Vagina (tissue), 2 donors: Measurements from ENCODE around the gene TPM4. TPM values are rescaled to one million over a fixed set of nuclear protein-coding genes. Genes with fewer than 3 reads are reported as not detected.

Experiments
- DNase-seq, 2 donors: peaks; one replicate each; pipeline ENCODE4 v3.0.0-alpha.2; 2017; ENCODE audit errors: extremely low spot score in 2 of 2
- H3K27ac ChIP-seq: fragments of 200-600 bp; sonication (generic); one replicate; pipeline ENCODE4 v1.5.1; 2019
- H3K27me3 ChIP-seq: fragments of 200-600 bp; sonication (generic); one replicate; pipeline ENCODE4 v1.5.1; 2019
- H3K36me3 ChIP-seq, 2 donors: fragments of 200-600 bp; sonication (generic); one replicate each; pipeline ENCODE4 v1.5.1; 2017 to 2019
- H3K4me1 ChIP-seq: fragments of 200-600 bp; sonication (generic); one replicate; pipeline ENCODE4 v1.5.1; 2019
- H3K4me3 ChIP-seq, 2 donors: fragments of 200-600 bp; sonication (generic); 1 replicate in 1 of 2; 2 replicates in 1 of 2; pipeline ENCODE4 v1.5.1; 2016 to 2019
- H3K9me3 ChIP-seq: fragments of 200-600 bp; sonication (generic); one replicate; pipeline ENCODE4 v1.5.1; 2019
- CTCF ChIP-seq, 3 experiments: fragments of 450-650 bp in 2 of 3; fragments of 200-600 bp in 1 of 3; sonication (generic) in 1 of 3; IDR thresholded peaks; one replicate each; pipeline ENCODE4 v1.5.1; 2017 to 2019; ENCODE audit warnings: antibody characterized with exemption in 3 of 3, mild to moderate bottlenecking in 2 of 3, moderate library complexity in 2 of 3
- POLR2A ChIP-seq, 2 donors: fragments of 450-650 bp; IDR thresholded peaks; one replicate each; pipeline ENCODE4 v1.6.1; 2017; ENCODE audit warnings: antibody characterized with exemption in 2 of 2, mild to moderate bottlenecking in 2 of 2, moderate library complexity in 2 of 2
- POLR2AphosphoS5 ChIP-seq, 2 donors: sonication (generic); formaldehyde crosslinking; IDR thresholded peaks; one replicate each; pipeline ENCODE4 v1.9.0; 2017; ENCODE audit warnings: antibody characterized with exemption in 2 of 2, mild to moderate bottlenecking in 2 of 2, low read depth in 1 of 2; ENCODE audit not compliant: insufficient read depth in 1 of 2
- intact Hi-C: fragments of 100-400 bp; cut with DNase I; formaldehyde crosslinking; loops from one replicate; pipeline ENCODE4 v1.15.1; 2023
- total RNA-seq: library from RNA; depleted of rRNA; stranded (reverse); fragments of >200 nt; gene quantifications from one replicate; pipeline ENCODE4 v1.2.3, GENCODE V29; 2016

Gene TPM4
- total RNA-seq, 1 donor from 2014 or later: 409 TPM

- Histone ChIP-seq H3K36me3 (no peaks in the 10 kb centered on the region), H3K9me3 (no peaks in the 10 kb centered on the region), H3K27ac (no peak overlapping the region), H3K4me1 (no peaks in the 10 kb centered on the region), H3K27me3 (no peaks in the 10 kb centered on the region), H3K4me3 (no peak overlapping the region)
- intact Hi-C loops: no loop called here
- DNase-seq: no peak
- TF ChIP-seq POLR2AphosphoS5 (IDR thresholded peaks at IDR 0.05; ENCODE audit: insufficient read depth in 1 of 2, low read depth in 1 of 2) (no peak), POLR2A (IDR thresholded peaks at IDR 0.05) (no peak), CTCF (IDR thresholded peaks at IDR 0.05) (no peak)
These were observed 69.8 kb downstream of the TPM4 start for GRCh38 chr19:16146112-16146511.

GRCh38 chr19:16148443-16149229 lies 72.3 kb downstream of the TPM4 start:
- intact Hi-C loops: no loop called here
- no peaks in the 10 kb centered on the region for H3K4me1 ChIP-seq
- no peak for DNase-seq
- no peaks in the 10 kb centered on the region for H3K36me3 ChIP-seq
- no peaks in the 10 kb centered on the region for H3K9me3 ChIP-seq
- no peak overlapping the region for H3K4me3 ChIP-seq
- no peak overlapping the region for H3K27ac ChIP-seq
- TF ChIP-seq POLR2A (IDR thresholded peaks at IDR 0.05) (no peak), CTCF (IDR thresholded peaks at IDR 0.05) (no peak), POLR2AphosphoS5 (IDR thresholded peaks at IDR 0.05; ENCODE audit: insufficient read depth in 1 of 2, low read depth in 1 of 2) (no peak)
- H3K27me3 ChIP-seq: no peaks in the 10 kb centered on the region

Other genes with a start within 250 kb of the TPM4 start
- 6.9 TPM for gene CYP4F2, start 178.4 kb upstream of the TPM4 start, total RNA-seq
- gene CYP4F11, start 142.0 kb upstream of the TPM4 start, total RNA-seq: 5.6 TPM
- not detected for gene OR10H4, start 127.5 kb upstream of the TPM4 start, total RNA-seq
- gene RAB8A, start 35.4 kb downstream of the TPM4 start, total RNA-seq: 30.4 TPM
- gene HSH2D, start 67.2 kb downstream of the TPM4 start, total RNA-seq: 0.74 TPM
- gene CIB3, start 97.0 kb downstream of the TPM4 start, total RNA-seq: not detected
- gene FAM32A, start 108.9 kb downstream of the TPM4 start, total RNA-seq: 57.2 TPM
- gene AP1M1, start 121.4 kb downstream of the TPM4 start, total RNA-seq: 84.5 TPM
- gene KLF2, start 248.3 kb downstream of the TPM4 start, total RNA-seq: 252 TPM